Measurements from ENCODE around the gene CXorf66. TPM values are rescaled to one million over a fixed set of nuclear protein-coding genes. Genes with fewer than 3 reads are reported as not detected.
"Not testable (repeated sequence)": the region's sequence is repeated elsewhere in the genome, so short reads cannot be mapped to it uniquely, and the experiment has no call there.

CXorf66 gene
- total RNA-seq (2014; rRNA removed; shearing (Covaris generic)): not detected in 2 replicates

- no peak for DNase-seq (ENCODE audit: low read depth)
Observed at GRCh38 chrX:139965421-139965820, at the start of gene CXorf66. CXorf66 (minus strand) TSS chrX:139965521; CDS start chrX:139965496, 25 bp downstream.

- no peak for DNase-seq (ENCODE audit: low read depth)
Observed at GRCh38 chrX:139982856-139983255, 17.5 kb upstream of the CXorf66 start.

GRCh38 chrX:139974471-139974870 lies 9.2 kb upstream of the CXorf66 start:
- no peak for DNase-seq (ENCODE audit: low read depth)

GRCh38 chrX:139972629-139973624 lies 7.6 kb upstream of the CXorf66 start:
- no peak for DNase-seq (ENCODE audit: low read depth)

GRCh38 chrX:139972113-139972512 lies 6.8 kb upstream of the CXorf66 start:
- no peak for DNase-seq (ENCODE audit: low read depth)

GRCh38 chrX:139971394-139971749 lies 6.1 kb upstream of the CXorf66 start:
- DNase-seq (ENCODE audit: low read depth): no peak

- DNase-seq (ENCODE audit: low read depth): no peak
Observed at GRCh38 chrX:139969286-139969685, 4.0 kb upstream of the CXorf66 start.

- no peak for DNase-seq (ENCODE audit: low read depth)
Observed at GRCh38 chrX:139967750-139968149, 2.4 kb upstream of the CXorf66 start.

GRCh38 chrX:139967300-139967699 lies 2.0 kb upstream of the CXorf66 start:
- peak; percentile 0 for DNase-seq (ENCODE audit: low read depth)

GRCh38 chrX:139966159-139966558 lies 838 bp upstream of the CXorf66 start:
- not testable (repeated sequence) for DNase-seq (ENCODE audit: low read depth)

GRCh38 chrX:139961091-139961490 lies 4.2 kb downstream of the CXorf66 start:
- DNase-seq (ENCODE audit: low read depth): not testable (repeated sequence)

- DNase-seq (ENCODE audit: low read depth): peak; percentile 1
Observed at GRCh38 chrX:139949703-139950102, 15.6 kb downstream of the CXorf66 start.

- DNase-seq (ENCODE audit: low read depth): no peak
Observed at GRCh38 chrX:139945075-139945474, 20.2 kb downstream of the CXorf66 start.

GRCh38 chrX:139936259-139936658 lies 29.1 kb downstream of the CXorf66 start:
- no peak for DNase-seq (ENCODE audit: low read depth)

GRCh38 chrX:139933904-139934303 lies 31.4 kb downstream of the CXorf66 start:
- DNase-seq (ENCODE audit: low read depth): no peak

GRCh38 chrX:139932901-139933796 lies 32.2 kb downstream of the CXorf66 start, which contains the start of gene ATP11C:
ATP11C (minus strand) TSS chrX:139933053; CDS start chrX:139932042, 1,011 bp downstream.
- DNase-seq (ENCODE audit: low read depth): peak; percentile 81

- peak; percentile 21 for DNase-seq (ENCODE audit: low read depth)
Observed at GRCh38 chrX:139932073-139932900, 33.0 kb downstream of the CXorf66 start.

- no peak for DNase-seq (ENCODE audit: low read depth)
Observed at GRCh38 chrX:139931646-139932072, 33.7 kb downstream of the CXorf66 start.

GRCh38 chrX:139930916-139931645 lies 34.2 kb downstream of the CXorf66 start:
- DNase-seq (ENCODE audit: low read depth): no peak

GRCh38 chrX:139930401-139930800 lies 34.9 kb downstream of the CXorf66 start:
- no peak for DNase-seq (ENCODE audit: low read depth)

Measured in RPMI7951 (cell line).